ENCODE data around the gene S100A2.

The S100A2 gene

DNA sequence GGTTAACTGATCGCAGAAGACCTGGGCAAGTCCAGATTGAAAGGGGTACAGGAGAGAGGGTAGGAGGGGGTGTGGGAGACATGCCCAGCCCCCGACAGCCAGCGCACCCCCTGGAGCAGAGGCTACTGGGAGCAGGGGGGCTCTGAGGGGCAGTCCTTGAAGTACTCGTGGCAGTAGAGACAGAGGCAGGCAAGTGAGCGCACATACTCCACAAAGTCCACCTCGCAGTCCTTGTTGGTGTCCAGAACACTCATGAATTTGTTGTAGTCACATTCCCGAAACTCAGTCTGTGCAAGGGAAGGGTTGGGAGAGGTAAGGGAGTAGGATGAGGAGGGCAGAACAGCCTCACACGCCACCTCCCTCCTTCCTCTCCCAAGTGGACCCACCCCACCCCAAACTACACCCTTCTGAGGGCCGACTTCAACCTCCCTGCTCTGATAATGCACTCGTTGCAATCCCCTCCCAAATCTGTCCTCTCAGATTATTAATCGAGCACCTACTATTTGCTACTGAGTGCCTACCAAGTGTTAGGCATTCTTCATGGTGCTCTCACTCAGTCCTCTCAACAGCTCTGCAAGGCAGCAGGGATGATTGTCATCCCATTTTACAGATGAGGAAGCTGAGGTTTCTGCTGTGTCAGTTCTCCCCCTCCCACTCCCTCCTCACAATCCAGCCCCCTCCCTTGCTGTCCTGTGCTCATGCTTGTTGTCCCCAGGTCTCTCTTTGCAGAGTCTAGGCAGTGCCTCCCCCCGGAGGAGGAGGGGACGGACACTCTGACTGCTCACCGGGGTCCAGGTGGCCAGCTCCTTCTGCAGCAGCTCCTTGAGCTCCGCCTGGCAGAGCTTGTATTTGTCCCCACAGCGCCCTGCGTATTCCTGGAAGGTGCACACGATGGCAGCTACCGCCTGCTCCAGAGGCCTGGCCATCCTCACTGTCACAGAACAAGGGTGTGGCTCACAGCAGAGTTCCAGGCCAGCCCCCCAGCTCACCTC lies 17.8 kb downstream of the S100A2 start:
- H2AFZ ChIP-seq (ENCODE audit: low read depth, low read length), result no peak overlapping the region
- no peaks in the 10 kb centered on the region for H4K20me1 ChIP-seq (ENCODE audit: insufficient read depth, low read length)
- no peaks in the 10 kb centered on the region for H3K27me3 ChIP-seq (ENCODE audit: low read depth, low read length)
- no peaks in the 10 kb centered on the region for H3K79me2 ChIP-seq (ENCODE audit: low read length)
- H3K4me1 ChIP-seq (ENCODE audit: low read length), result peaks cover 36% of the 10 kb centered on the region
- no peak overlapping the region for H3K27ac ChIP-seq (ENCODE audit: low read length)
- no peak overlapping the region for H3K4me3 ChIP-seq (ENCODE audit: low read length)
- H3K9me3 ChIP-seq (ENCODE audit: insufficient read depth, low read length), result no peaks in the 10 kb centered on the region
- no peak overlapping the region for H3K4me2 ChIP-seq (ENCODE audit: low read length)
- peaks cover 14% of the 10 kb centered on the region for H3K36me3 ChIP-seq (replicated peaks; ENCODE audit: low read depth, low read length)
- no peak overlapping the region for H3K9ac ChIP-seq (ENCODE audit: low read length)
- no peak for TF ChIP-seq EZH2phosphoT487 (IDR thresholded peaks at IDR 0.05; ENCODE audit: low read depth)
- TF ChIP-seq, protein P1, sequence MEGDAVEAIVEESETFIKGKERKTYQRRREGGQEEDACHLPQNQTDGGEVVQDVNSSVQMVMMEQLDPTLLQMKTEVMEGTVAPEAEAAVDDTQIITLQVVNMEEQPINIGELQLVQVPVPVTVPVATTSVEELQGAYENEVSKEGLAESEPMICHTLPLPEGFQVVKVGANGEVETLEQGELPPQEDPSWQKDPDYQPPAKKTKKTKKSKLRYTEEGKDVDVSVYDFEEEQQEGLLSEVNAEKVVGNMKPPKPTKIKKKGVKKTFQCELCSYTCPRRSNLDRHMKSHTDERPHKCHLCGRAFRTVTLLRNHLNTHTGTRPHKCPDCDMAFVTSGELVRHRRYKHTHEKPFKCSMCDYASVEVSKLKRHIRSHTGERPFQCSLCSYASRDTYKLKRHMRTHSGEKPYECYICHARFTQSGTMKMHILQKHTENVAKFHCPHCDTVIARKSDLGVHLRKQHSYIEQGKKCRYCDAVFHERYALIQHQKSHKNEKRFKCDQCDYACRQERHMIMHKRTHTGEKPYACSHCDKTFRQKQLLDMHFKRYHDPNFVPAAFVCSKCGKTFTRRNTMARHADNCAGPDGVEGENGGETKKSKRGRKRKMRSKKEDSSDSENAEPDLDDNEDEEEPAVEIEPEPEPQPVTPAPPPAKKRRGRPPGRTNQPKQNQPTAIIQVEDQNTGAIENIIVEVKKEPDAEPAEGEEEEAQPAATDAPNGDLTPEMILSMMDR (IDR thresholded peaks at IDR 0.05; ENCODE audit: low read depth, low read length), result no peak

DNA sequence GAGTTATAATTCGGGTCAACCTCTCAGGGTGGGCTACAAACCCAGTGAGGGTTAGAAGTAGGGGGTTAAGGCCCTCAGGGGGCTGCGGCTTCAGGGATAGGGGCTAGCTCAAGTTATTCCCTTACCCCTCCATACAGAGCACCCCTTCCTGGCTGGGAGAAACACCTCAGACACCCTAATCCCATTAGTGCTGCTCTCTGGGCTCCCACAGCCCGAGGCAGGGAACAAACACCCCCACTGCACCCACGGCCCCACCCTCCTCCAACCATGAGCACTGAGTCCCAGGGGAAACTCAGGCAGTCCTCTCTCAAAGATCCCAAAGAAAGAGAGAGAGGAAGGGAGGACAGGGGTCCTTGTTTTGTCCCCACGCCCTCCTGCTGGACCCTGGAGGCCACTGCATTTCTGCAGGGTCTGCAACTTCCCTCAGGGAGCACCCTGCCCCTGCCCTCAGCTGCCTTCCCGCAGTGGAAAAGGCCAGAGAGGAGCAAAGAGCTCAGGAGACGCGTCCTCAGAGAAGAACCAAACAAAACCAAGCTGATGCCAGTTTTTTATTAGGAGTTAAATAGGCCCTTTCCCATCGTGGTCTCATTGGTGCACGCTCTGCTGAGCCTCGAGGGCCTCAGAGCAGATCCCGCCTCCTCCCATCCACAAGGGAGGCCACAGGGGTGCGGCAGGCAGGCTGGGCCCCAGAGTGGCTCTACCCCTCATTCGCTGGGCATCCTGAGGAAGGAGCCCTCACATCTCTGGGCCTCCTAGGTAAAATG lies 18.7 kb downstream of the S100A2 start:
- H3K36me3 ChIP-seq (replicated peaks; ENCODE audit: low read depth, low read length), result peaks cover 14% of the 10 kb centered on the region
- H3K79me2 ChIP-seq (ENCODE audit: low read length), result no peaks in the 10 kb centered on the region
- H3K9me3 ChIP-seq (ENCODE audit: insufficient read depth, low read length), result no peaks in the 10 kb centered on the region
- peaks cover 36% of the 10 kb centered on the region for H3K4me1 ChIP-seq (ENCODE audit: low read length)
- no peaks in the 10 kb centered on the region for H3K27me3 ChIP-seq (ENCODE audit: low read depth, low read length)
- H3K27ac ChIP-seq (ENCODE audit: low read length), result no peak overlapping the region
- TF ChIP-seq EZH2phosphoT487 (IDR thresholded peaks at IDR 0.05; ENCODE audit: low read depth), result no peak
- TF ChIP-seq, protein P1 (IDR thresholded peaks at IDR 0.05; ENCODE audit: low read depth, low read length), result no peak
- no peak overlapping the region for H2AFZ ChIP-seq (ENCODE audit: low read depth, low read length)
- H3K4me3 ChIP-seq (ENCODE audit: low read length), result no peak overlapping the region
- no peaks in the 10 kb centered on the region for H4K20me1 ChIP-seq (ENCODE audit: insufficient read depth, low read length)
- H3K4me2 ChIP-seq (ENCODE audit: low read length), result peak overlapping the region; percentile 83
- no peak overlapping the region for H3K9ac ChIP-seq (ENCODE audit: low read length)

DNA sequence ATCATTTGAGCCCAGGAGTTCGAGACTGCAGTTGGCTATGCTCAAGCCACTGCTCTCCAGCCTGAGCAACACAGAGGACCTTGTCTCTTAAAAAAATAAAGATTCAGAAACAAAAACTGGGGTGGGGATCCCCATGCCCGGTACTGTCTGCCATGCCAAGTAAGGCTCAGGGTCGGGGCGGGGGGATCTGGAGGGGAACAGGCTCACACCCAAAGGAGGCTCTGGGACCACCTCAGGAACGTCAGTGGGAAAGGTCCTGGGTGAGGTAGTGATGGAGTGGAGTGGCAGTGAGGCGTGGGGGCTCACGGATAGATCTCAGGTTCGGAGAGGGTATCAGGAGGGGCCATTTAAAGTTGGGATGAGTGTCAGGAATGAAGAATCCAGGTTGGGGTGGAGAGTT lies 19.3 kb downstream of the S100A2 start:
- H3K4me2 ChIP-seq (ENCODE audit: low read length), result peak overlapping the region; percentile 83
- peaks cover 36% of the 10 kb centered on the region for H3K4me1 ChIP-seq (ENCODE audit: low read length)
- H3K9ac ChIP-seq (ENCODE audit: low read length), result peak overlapping the region; percentile 84
- no peaks in the 10 kb centered on the region for H3K79me2 ChIP-seq (ENCODE audit: low read length)
- TF ChIP-seq, protein P1 (IDR thresholded peaks at IDR 0.05; ENCODE audit: low read depth, low read length), result no peak
- no peak for TF ChIP-seq EZH2phosphoT487 (IDR thresholded peaks at IDR 0.05; ENCODE audit: low read depth)
- no peaks in the 10 kb centered on the region for H4K20me1 ChIP-seq (ENCODE audit: insufficient read depth, low read length)
- H3K27ac ChIP-seq (ENCODE audit: low read length), result peak overlapping the region; percentile 74; the same call in 1 of the 2 replicates
- no peaks in the 10 kb centered on the region for H3K9me3 ChIP-seq (ENCODE audit: insufficient read depth, low read length)
- H3K36me3 ChIP-seq (replicated peaks; ENCODE audit: low read depth, low read length), result peaks cover 14% of the 10 kb centered on the region
- no peak overlapping the region for H2AFZ ChIP-seq (ENCODE audit: low read depth, low read length)
- H3K4me3 ChIP-seq (ENCODE audit: low read length), result peak overlapping the region; percentile 72
- H3K27me3 ChIP-seq (ENCODE audit: low read depth, low read length), result no peaks in the 10 kb centered on the region

Data from OCI-LY3 (cell line).